Esophagus muscularis mucosa (tissue), 3 donors: ENCODE results near the gene TRIM29.

ENCODE experiments used
- POLR2A ChIP-seq: fragments of 450-650 bp; IDR thresholded peaks from one replicate; pipeline ENCODE4 v1.6.1; 2017; ENCODE audit warnings: antibody characterized with exemption, moderate library complexity, mild to moderate bottlenecking, low read depth
- POLR2AphosphoS5 ChIP-seq, 2 donors: sonication (generic); formaldehyde crosslinking; IDR thresholded peaks; one replicate each; pipeline ENCODE4 v1.6.1; 2017; ENCODE audit warnings: antibody characterized with exemption in 2 of 2
- TF ChIP-seq, protein P1 (sequence below), 3 experiments: fragments of 200-600 bp in 2 of 3; fragments of 450-650 bp in 1 of 3; sonication (generic) in 2 of 3; IDR thresholded peaks; one replicate each; pipeline ENCODE4 v1.5.1; 2017 to 2019; ENCODE audit warnings: antibody characterized with exemption in 3 of 3, mild to moderate bottlenecking in 2 of 3, moderate library complexity in 1 of 3

- TF ChIP-seq, protein P1, sequence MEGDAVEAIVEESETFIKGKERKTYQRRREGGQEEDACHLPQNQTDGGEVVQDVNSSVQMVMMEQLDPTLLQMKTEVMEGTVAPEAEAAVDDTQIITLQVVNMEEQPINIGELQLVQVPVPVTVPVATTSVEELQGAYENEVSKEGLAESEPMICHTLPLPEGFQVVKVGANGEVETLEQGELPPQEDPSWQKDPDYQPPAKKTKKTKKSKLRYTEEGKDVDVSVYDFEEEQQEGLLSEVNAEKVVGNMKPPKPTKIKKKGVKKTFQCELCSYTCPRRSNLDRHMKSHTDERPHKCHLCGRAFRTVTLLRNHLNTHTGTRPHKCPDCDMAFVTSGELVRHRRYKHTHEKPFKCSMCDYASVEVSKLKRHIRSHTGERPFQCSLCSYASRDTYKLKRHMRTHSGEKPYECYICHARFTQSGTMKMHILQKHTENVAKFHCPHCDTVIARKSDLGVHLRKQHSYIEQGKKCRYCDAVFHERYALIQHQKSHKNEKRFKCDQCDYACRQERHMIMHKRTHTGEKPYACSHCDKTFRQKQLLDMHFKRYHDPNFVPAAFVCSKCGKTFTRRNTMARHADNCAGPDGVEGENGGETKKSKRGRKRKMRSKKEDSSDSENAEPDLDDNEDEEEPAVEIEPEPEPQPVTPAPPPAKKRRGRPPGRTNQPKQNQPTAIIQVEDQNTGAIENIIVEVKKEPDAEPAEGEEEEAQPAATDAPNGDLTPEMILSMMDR (IDR thresholded peaks at IDR 0.05), result peak in 2 of 3 experiments; percentile 76 to 93
- TF ChIP-seq POLR2AphosphoS5 (IDR thresholded peaks at IDR 0.05) (no peak), POLR2A (no peak)
Observed at GRCh38 chr11:120168960-120169681, 31.2 kb upstream of the TRIM29 start.
